ENCODE results near the gene SHISA6.

The SHISA6 gene

GRCh38 chr17:11363565-11364117 is 122.6 kb downstream of the SHISA6 start:
- no peak for DNase-seq

- DNase-seq: no peak
These were observed 125.3 kb downstream of the SHISA6 start for GRCh38 chr17:11366272-11366850.

GRCh38 chr17:11369575-11369974 is 128.6 kb downstream of the SHISA6 start:
- DNase-seq: no peak

- no peak for DNase-seq
These were observed 131.7 kb downstream of the SHISA6 start for GRCh38 chr17:11372692-11373091.

- no peak for DNase-seq
These were observed 137.5 kb downstream of the SHISA6 start for GRCh38 chr17:11378506-11378905.

- DNase-seq: no peak
These were observed 139.7 kb downstream of the SHISA6 start for GRCh38 chr17:11380761-11381160.

GRCh38 chr17:11383157-11383556 is 142.1 kb downstream of the SHISA6 start:
- no peak for DNase-seq

GRCh38 chr17:11384131-11384530 is 143.1 kb downstream of the SHISA6 start:
- no peak for DNase-seq

- DNase-seq: no peak
These were observed 146.6 kb downstream of the SHISA6 start for GRCh38 chr17:11387610-11388009.

- no peak for DNase-seq
These were observed 147.0 kb downstream of the SHISA6 start for GRCh38 chr17:11388054-11388453.

GRCh38 chr17:11389583-11389982 is 148.6 kb downstream of the SHISA6 start:
- no peak for DNase-seq

GRCh38 chr17:11391134-11391533 is 150.1 kb downstream of the SHISA6 start:
- DNase-seq: no peak

GRCh38 chr17:11404431-11405276 is 163.6 kb downstream of the SHISA6 start:
- no peak for DNase-seq

- no peak for DNase-seq
These were observed 165.7 kb downstream of the SHISA6 start for GRCh38 chr17:11406716-11407115.

GRCh38 chr17:11412654-11413053 is 171.6 kb downstream of the SHISA6 start:
- no peak for DNase-seq

- no peak for DNase-seq
These were observed 177.3 kb downstream of the SHISA6 start for GRCh38 chr17:11418342-11418741.

- no peak for DNase-seq
These were observed 189.7 kb downstream of the SHISA6 start for GRCh38 chr17:11430751-11431150.

GRCh38 chr17:11438673-11439072 is 197.7 kb downstream of the SHISA6 start:
- DNase-seq: no peak

- DNase-seq: no peak
These were observed 200.0 kb downstream of the SHISA6 start for GRCh38 chr17:11441004-11441403.

GRCh38 chr17:11446316-11446715 is 205.3 kb downstream of the SHISA6 start:
- no peak for DNase-seq

- no peak for DNase-seq
These were observed 213.1 kb downstream of the SHISA6 start for GRCh38 chr17:11454096-11454495.

- DNase-seq: no peak
These were observed 217.3 kb downstream of the SHISA6 start for GRCh38 chr17:11458279-11458678.

- DNase-seq: no peak
These were observed 218.9 kb downstream of the SHISA6 start for GRCh38 chr17:11459861-11460331.

GRCh38 chr17:11461993-11462548 is 221.1 kb downstream of the SHISA6 start:
- DNase-seq: no peak

Data from CD4-positive, alpha-beta T cell treated with Interleukin-1 beta for 1 hour (primary cell).